Stimulated activated CD4-positive, alpha-beta T cell treated with anti-CD3 and anti-CD28 coated beads, Interleukin-1b, Interleukin-23, amount 100 ng/mL, for 1 hour (primary cell): Measurements from ENCODE around the gene URM1.
A peak's percentile ranks its signal among the peaks of the same experiment; 100 is the strongest.
"Not testable (repeated sequence)": the region's sequence is repeated elsewhere in the genome, so short reads cannot be mapped to it uniquely, and the experiment has no call there.

Experiments
- DNase-seq, 2 donors: peaks; one replicate each; pipeline ENCODE4 v3.0.0-alpha.2; 2020; ENCODE audit warnings: low read depth in 2 of 2

The URM1 gene

GRCh38 chr9:128409450-128409849 is 38.3 kb downstream of the URM1 start:
- no peak for DNase-seq

- DNase-seq = no peak
Measured at GRCh38 chr9:128409978-128410377, 38.8 kb downstream of the URM1 start.

GRCh38 chr9:128411364-128412119 is 40.4 kb downstream of the URM1 start:
- no peak for DNase-seq

GRCh38 chr9:128412120-128412790 is 41.1 kb downstream of the URM1 start:
- DNase-seq = no peak

GRCh38 chr9:128413728-128414127 is 42.6 kb downstream of the URM1 start:
- DNase-seq = not testable (repeated sequence)

GRCh38 chr9:128414461-128414860 is 43.3 kb downstream of the URM1 start:
- no peak for DNase-seq

- DNase-seq = no peak
Measured at GRCh38 chr9:128415281-128415680, 44.1 kb downstream of the URM1 start.

GRCh38 chr9:128416014-128416413 is 44.8 kb downstream of the URM1 start:
- DNase-seq = no peak

- no peak for DNase-seq
Measured at GRCh38 chr9:128416432-128417019, 45.4 kb downstream of the URM1 start.

GRCh38 chr9:128419061-128419925 is 48.1 kb downstream of the URM1 start:
- DNase-seq = no peak

- DNase-seq = peak in 1 of 2 donors; percentile 47
Measured at GRCh38 chr9:128420060-128420650, 49.0 kb downstream of the URM1 start.

- DNase-seq = no peak
Measured at GRCh38 chr9:128420651-128421481, 49.7 kb downstream of the URM1 start, which contains the start of gene CERCAM. Gene CERCAM, plus strand, starts transcription at chr9:128420857. Its CDS starts 21 bp downstream, at chr9:128420878.

- no peak for DNase-seq
Measured at GRCh38 chr9:128421482-128421996, 50.4 kb downstream of the URM1 start.

- DNase-seq = not testable (repeated sequence)
Measured at GRCh38 chr9:128422022-128422782, 51.0 kb downstream of the URM1 start.

- DNase-seq = no peak
Measured at GRCh38 chr9:128422783-128423150, 51.6 kb downstream of the URM1 start.

- DNase-seq = not testable (repeated sequence)
Measured at GRCh38 chr9:128423356-128423755, 52.2 kb downstream of the URM1 start.

GRCh38 chr9:128424268-128424780 is 53.1 kb downstream of the URM1 start:
- DNase-seq = no peak

- DNase-seq = no peak
Measured at GRCh38 chr9:128428644-128429512, 57.7 kb downstream of the URM1 start.
